Measurements from ENCODE around the gene TADA3. TPM values are rescaled to one million over a fixed set of nuclear protein-coding genes. Genes with fewer than 3 reads are reported as not detected.

Gene TADA3
- total RNA-seq, 1 donor from 2014 or later = 54.5 TPM

GRCh38 chr3:9786825-9787669, 5.2 kb downstream of the TADA3 start:
- Mint-ChIP-seq H3K27me3 (ENCODE audit: low read depth, unreplicated experiment) (no peaks in the 10 kb centered on the region), H3K9me3 (ENCODE audit: unreplicated experiment) (no peaks in the 10 kb centered on the region), H3K4me1 (ENCODE audit: low read depth, unreplicated experiment) (peaks cover 19% of the 10 kb centered on the region), H3K4me3 (ENCODE audit: unreplicated experiment) (no peak overlapping the region), H3K27ac (ENCODE audit: unreplicated experiment) (no peak overlapping the region), H3K36me3 (ENCODE audit: low read depth, unreplicated experiment) (peaks cover 29% of the 10 kb centered on the region)
- Histone ChIP-seq H4K20me1 (ENCODE audit: insufficient read depth, low read length) (no peaks in the 10 kb centered on the region), H3K27me3 (ENCODE audit: insufficient read depth, low read length) (no peaks in the 10 kb centered on the region), H3K4me2 (ENCODE audit: low read length) (no peak overlapping the region), H2AFZ (ENCODE audit: low read depth, low read length) (no peak overlapping the region), H3K4me3 (ENCODE audit: insufficient read depth, low read depth, low read length) (no peak overlapping the region), H3K4me1 (ENCODE audit: insufficient read depth, low read length) (peaks cover 6% of the 10 kb centered on the region), H3K9me3 (ENCODE audit: insufficient read depth, low read depth, low read length) (no peaks in the 10 kb centered on the region), H3K9ac (ENCODE audit: low read length) (no peak overlapping the region), H3K27ac (ENCODE audit: low read depth, low read length) (no peak overlapping the region), H3K79me2 (ENCODE audit: insufficient read depth, low read length) (peaks cover 17% of the 10 kb centered on the region), H3K36me3 (ENCODE audit: insufficient read depth, low read length) (peaks cover 21% of the 10 kb centered on the region)
- no peak for DNase-seq (ENCODE audit: low read depth)
- no peak for FAIRE-seq
- TF ChIP-seq EZH2 (IDR thresholded peaks at IDR 0.05; ENCODE audit: insufficient read depth, low read length) = no peak
- TF ChIP-seq, protein P1, sequence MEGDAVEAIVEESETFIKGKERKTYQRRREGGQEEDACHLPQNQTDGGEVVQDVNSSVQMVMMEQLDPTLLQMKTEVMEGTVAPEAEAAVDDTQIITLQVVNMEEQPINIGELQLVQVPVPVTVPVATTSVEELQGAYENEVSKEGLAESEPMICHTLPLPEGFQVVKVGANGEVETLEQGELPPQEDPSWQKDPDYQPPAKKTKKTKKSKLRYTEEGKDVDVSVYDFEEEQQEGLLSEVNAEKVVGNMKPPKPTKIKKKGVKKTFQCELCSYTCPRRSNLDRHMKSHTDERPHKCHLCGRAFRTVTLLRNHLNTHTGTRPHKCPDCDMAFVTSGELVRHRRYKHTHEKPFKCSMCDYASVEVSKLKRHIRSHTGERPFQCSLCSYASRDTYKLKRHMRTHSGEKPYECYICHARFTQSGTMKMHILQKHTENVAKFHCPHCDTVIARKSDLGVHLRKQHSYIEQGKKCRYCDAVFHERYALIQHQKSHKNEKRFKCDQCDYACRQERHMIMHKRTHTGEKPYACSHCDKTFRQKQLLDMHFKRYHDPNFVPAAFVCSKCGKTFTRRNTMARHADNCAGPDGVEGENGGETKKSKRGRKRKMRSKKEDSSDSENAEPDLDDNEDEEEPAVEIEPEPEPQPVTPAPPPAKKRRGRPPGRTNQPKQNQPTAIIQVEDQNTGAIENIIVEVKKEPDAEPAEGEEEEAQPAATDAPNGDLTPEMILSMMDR (IDR thresholded peaks at IDR 0.05; ENCODE audit: insufficient read depth, low read depth, low read length) = no peak

DNA sequence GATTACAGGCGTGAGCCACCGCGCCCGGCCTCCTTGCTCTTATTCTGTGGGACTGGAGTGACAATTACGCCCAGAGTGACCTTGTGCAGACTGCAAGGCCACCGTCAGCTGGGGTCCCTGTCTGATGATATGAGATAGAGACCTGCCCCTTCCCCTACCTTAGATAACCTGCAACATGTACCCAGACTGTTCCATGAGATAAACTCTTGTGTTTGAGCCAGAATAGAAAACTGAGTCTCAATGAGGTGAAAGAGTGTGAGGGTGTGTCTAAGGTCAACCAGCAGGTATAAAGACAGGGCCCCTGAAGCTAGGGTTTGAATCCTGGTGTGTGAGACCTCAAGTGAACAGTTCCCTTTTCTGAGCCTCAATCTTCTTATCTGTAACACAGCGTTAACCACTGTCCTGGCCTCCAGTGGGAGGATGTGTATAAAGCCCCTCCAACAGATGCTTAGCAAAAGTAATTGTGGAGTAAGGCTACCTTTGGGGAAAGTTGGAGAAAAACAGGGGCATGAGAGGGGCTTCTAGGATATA, 6.0 kb downstream of the TADA3 start:
- Histone ChIP-seq H4K20me1 (ENCODE audit: insufficient read depth, low read length) (no peaks in the 10 kb centered on the region), H3K79me2 (ENCODE audit: insufficient read depth, low read length) (peaks cover 9% of the 10 kb centered on the region), H3K4me1 (ENCODE audit: insufficient read depth, low read length) (no peaks in the 10 kb centered on the region), H3K4me3 (ENCODE audit: insufficient read depth, low read depth, low read length) (no peak overlapping the region), H2AFZ (ENCODE audit: low read depth, low read length) (no peak overlapping the region), H3K36me3 (ENCODE audit: insufficient read depth, low read length) (peaks cover 25% of the 10 kb centered on the region), H3K9ac (ENCODE audit: low read length) (no peak overlapping the region), H3K4me2 (ENCODE audit: low read length) (no peak overlapping the region), H3K27ac (ENCODE audit: low read depth, low read length) (no peak overlapping the region), H3K9me3 (ENCODE audit: insufficient read depth, low read depth, low read length) (no peaks in the 10 kb centered on the region), H3K27me3 (ENCODE audit: insufficient read depth, low read length) (no peaks in the 10 kb centered on the region)
- H3K9me3 Mint-ChIP-seq (ENCODE audit: unreplicated experiment) = no peaks in the 10 kb centered on the region
- H3K27me3 Mint-ChIP-seq (ENCODE audit: low read depth, unreplicated experiment) = no peaks in the 10 kb centered on the region
- FAIRE-seq = no peak
- no peak overlapping the region for H3K4me3 Mint-ChIP-seq (ENCODE audit: unreplicated experiment)
- H3K27ac Mint-ChIP-seq (ENCODE audit: unreplicated experiment) = no peak overlapping the region
- H3K4me1 Mint-ChIP-seq (ENCODE audit: low read depth, unreplicated experiment) = peaks cover 15% of the 10 kb centered on the region
- DNase-seq (ENCODE audit: low read depth) = no peak
- peaks cover 29% of the 10 kb centered on the region for H3K36me3 Mint-ChIP-seq (ENCODE audit: low read depth, unreplicated experiment)
- TF ChIP-seq, protein P1 (IDR thresholded peaks at IDR 0.05; ENCODE audit: insufficient read depth, low read depth, low read length) = no peak
- TF ChIP-seq EZH2 (IDR thresholded peaks at IDR 0.05; ENCODE audit: insufficient read depth, low read length) = no peak

- no peak overlapping the region for H3K4me2 ChIP-seq (ENCODE audit: low read length)
- peaks cover 2% of the 10 kb centered on the region for H3K79me2 ChIP-seq (ENCODE audit: insufficient read depth, low read length)
- H3K27ac ChIP-seq (ENCODE audit: low read depth, low read length) = no peak overlapping the region
- no peaks in the 10 kb centered on the region for H3K27me3 ChIP-seq (ENCODE audit: insufficient read depth, low read length)
- no peaks in the 10 kb centered on the region for H3K9me3 ChIP-seq (ENCODE audit: insufficient read depth, low read depth, low read length)
- H3K36me3 Mint-ChIP-seq (ENCODE audit: low read depth, unreplicated experiment) = peaks cover 32% of the 10 kb centered on the region
- H3K4me1 ChIP-seq (ENCODE audit: insufficient read depth, low read length) = no peaks in the 10 kb centered on the region
- peaks cover 13% of the 10 kb centered on the region for H3K4me1 Mint-ChIP-seq (ENCODE audit: low read depth, unreplicated experiment)
- H3K27ac Mint-ChIP-seq (ENCODE audit: unreplicated experiment) = no peak overlapping the region
- DNase-seq (ENCODE audit: low read depth) (no peak), FAIRE-seq (no peak)
- no peak overlapping the region for H3K4me3 ChIP-seq (ENCODE audit: insufficient read depth, low read depth, low read length)
- no peaks in the 10 kb centered on the region for H3K27me3 Mint-ChIP-seq (ENCODE audit: low read depth, unreplicated experiment)
- no peaks in the 10 kb centered on the region for H4K20me1 ChIP-seq (ENCODE audit: insufficient read depth, low read length)
- H3K4me3 Mint-ChIP-seq (ENCODE audit: unreplicated experiment) = no peak overlapping the region
- peaks cover 28% of the 10 kb centered on the region for H3K36me3 ChIP-seq (ENCODE audit: insufficient read depth, low read length)
- no peak overlapping the region for H2AFZ ChIP-seq (ENCODE audit: low read depth, low read length)
- H3K9me3 Mint-ChIP-seq (ENCODE audit: unreplicated experiment) = no peaks in the 10 kb centered on the region
- H3K9ac ChIP-seq (ENCODE audit: low read length) = no peak overlapping the region
- TF ChIP-seq, protein P1 (IDR thresholded peaks at IDR 0.05; ENCODE audit: insufficient read depth, low read depth, low read length) = no peak
- TF ChIP-seq EZH2 (IDR thresholded peaks at IDR 0.05; ENCODE audit: insufficient read depth, low read length) = no peak
These were observed 6.7 kb downstream of the TADA3 start for GRCh38 chr3:9785602-9786001.
